HEK293 (cell line): Measurements from ENCODE around the gene GALNT15.

Source experiments
- CTCF ChIA-PET: fragments of 350-600 bp; formaldehyde crosslinking; extraction: SDS; loops from one replicate; lab custom pipeline; 2021; ENCODE audit warnings: antibody characterized with exemption; lab: Yijun Ruan, JAX
- POLR2A ChIA-PET: fragments of 300-600 bp; formaldehyde crosslinking; extraction: SDS; loops from one replicate; lab custom pipeline; 2020; ENCODE audit warnings: antibody characterized with exemption, inconsistent platforms; lab: Yijun Ruan, JAX
- H3K27ac ChIP-seq: fragments of 200-500 bp; sonication (Bioruptor generic); 2 replicates; pipeline ENCODE4 v1.5.1; 2014; ENCODE audit warnings: low read depth, low read length, control low read depth, inconsistent platforms; ENCODE audit errors: extremely low read depth
- H3K36me3 ChIP-seq, 2 experiments: fragments of 200-500 bp in 1 of 2; sonication (Bioruptor generic) in 1 of 2; 1 replicate in 1 of 2; 2 replicates in 1 of 2; pipeline ENCODE4 v1.5.1; 2014 to 2017; ENCODE audit warnings: inconsistent platforms in 2 of 2, low read length in 2 of 2; ENCODE audit not compliant: control insufficient read depth in 2 of 2, insufficient read depth in 1 of 2
- H3K4me1 ChIP-seq: fragments of 200-500 bp; sonication (Bioruptor generic); 2 replicates; pipeline ENCODE4 v1.5.1; 2014; ENCODE audit warnings: mild to moderate bottlenecking, low read length, inconsistent platforms; ENCODE audit not compliant: control insufficient read depth, insufficient read depth
- H3K4me3 ChIP-seq: 2 replicates; pipeline ENCODE4 v1.5.1; 2011; ENCODE audit warnings: low read depth, mild to moderate bottlenecking, control low read depth, low read length, moderate library complexity
- H3K9me3 ChIP-seq: fragments of 200-500 bp; sonication (Bioruptor generic); 2 replicates; pipeline ENCODE4 v1.5.1; 2014; ENCODE audit warnings: low read depth, low read length, inconsistent platforms; ENCODE audit not compliant: control insufficient read depth, insufficient read depth
- BCL11A ChIP-seq: fragments of 450-650 bp; formaldehyde crosslinking; IDR thresholded peaks from 2 replicates; pipeline ENCODE4 v1.5.1; 2016; ENCODE audit warnings: low read depth, missing biosample characterization, missing genetic modification characterization
- PRDM1 ChIP-seq: fragments of 450-650 bp; formaldehyde crosslinking; IDR thresholded peaks from 2 replicates; pipeline ENCODE4; 2016; ENCODE audit warnings: missing biosample characterization, missing genetic modification characterization
- YY2 ChIP-seq: fragments of 450-650 bp; formaldehyde crosslinking; IDR thresholded peaks from 2 replicates; pipeline ENCODE4 v1.5.1; 2016; ENCODE audit warnings: missing biosample characterization, missing genetic modification characterization
- ZBTB1 ChIP-seq: fragments of 450-650 bp; formaldehyde crosslinking; IDR thresholded peaks from 2 replicates; pipeline ENCODE4 v1.5.1; 2016; ENCODE audit warnings: missing biosample characterization, missing genetic modification characterization
- ZBTB21 ChIP-seq: fragments of 450-650 bp; formaldehyde crosslinking; IDR thresholded peaks from 2 replicates; pipeline ENCODE4 v1.5.1; 2017; ENCODE audit warnings: missing biosample characterization, missing genetic modification characterization
- ZBTB8A ChIP-seq: fragments of 450-650 bp; formaldehyde crosslinking; IDR thresholded peaks from 2 replicates; pipeline ENCODE4 v1.5.1; 2016; ENCODE audit warnings: missing biosample characterization, missing genetic modification characterization
- ZNF16 ChIP-seq: fragments of 450-650 bp; formaldehyde crosslinking; IDR thresholded peaks from 2 replicates; pipeline ENCODE4 v1.5.1; 2016; ENCODE audit warnings: low read depth, missing biosample characterization, missing genetic modification characterization
- ZNF18 ChIP-seq: fragments of 450-650 bp; formaldehyde crosslinking; IDR thresholded peaks from 2 replicates; pipeline ENCODE4 v1.5.1; 2016; ENCODE audit warnings: missing biosample characterization, missing genetic modification characterization
- ZNF211 ChIP-seq: fragments of 450-650 bp; formaldehyde crosslinking; IDR thresholded peaks from 2 replicates; pipeline ENCODE4 v1.5.1; 2016; ENCODE audit warnings: low read depth, missing biosample characterization, missing genetic modification characterization
- ZNF302 ChIP-seq: fragments of 450-650 bp; formaldehyde crosslinking; IDR thresholded peaks from 2 replicates; pipeline ENCODE4 v1.5.1; 2016; ENCODE audit warnings: missing biosample characterization, missing genetic modification characterization, low read depth
- ZNF311 ChIP-seq: fragments of 450-650 bp; formaldehyde crosslinking; IDR thresholded peaks from 2 replicates; pipeline ENCODE4 v1.5.1; 2017; ENCODE audit warnings: missing biosample characterization, missing genetic modification characterization, borderline replicate concordance
- ZNF350 ChIP-seq: fragments of 450-650 bp; formaldehyde crosslinking; IDR thresholded peaks from 2 replicates; pipeline ENCODE4 v1.5.0; 2017; ENCODE audit warnings: missing biosample characterization, mild to moderate bottlenecking, missing genetic modification characterization
- ZNF433 ChIP-seq: fragments of 450-650 bp; formaldehyde crosslinking; IDR thresholded peaks from 2 replicates; pipeline ENCODE4 v1.5.1; 2016; ENCODE audit warnings: missing biosample characterization, missing genetic modification characterization, low read depth
- ZNF510 ChIP-seq: fragments of 450-650 bp; formaldehyde crosslinking; IDR thresholded peaks from 2 replicates; pipeline ENCODE4 v1.5.1; 2018; ENCODE audit warnings: mild to moderate bottlenecking, missing genetic modification characterization, missing biosample characterization; ENCODE audit not compliant: insufficient replicate concordance
- ZNF544 ChIP-seq: fragments of 450-650 bp; formaldehyde crosslinking; IDR thresholded peaks from 2 replicates; pipeline ENCODE4 v1.5.0; 2017; ENCODE audit warnings: missing biosample characterization, missing genetic modification characterization
- ZNF548 ChIP-seq: fragments of 450-650 bp; formaldehyde crosslinking; IDR thresholded peaks from 2 replicates; pipeline ENCODE4 v1.5.1; 2016; ENCODE audit warnings: missing biosample characterization, missing genetic modification characterization
- ZNF623 ChIP-seq: fragments of 450-650 bp; formaldehyde crosslinking; IDR thresholded peaks from 2 replicates; pipeline ENCODE4 v1.5.1; 2016; ENCODE audit warnings: missing biosample characterization, missing genetic modification characterization
- ZNF677 ChIP-seq: fragments of 450-650 bp; IDR thresholded peaks from 2 replicates; pipeline ENCODE4 v1.5.0; 2018; ENCODE audit warnings: missing biosample characterization, mild to moderate bottlenecking, missing genetic modification characterization, moderate library complexity
- ZNF692 ChIP-seq: fragments of 450-650 bp; formaldehyde crosslinking; IDR thresholded peaks from 2 replicates; pipeline ENCODE4 v1.5.1; 2016; ENCODE audit warnings: missing biosample characterization, missing genetic modification characterization
- TF ChIP-seq, protein P1 (sequence below): fragments of 450-650 bp; formaldehyde crosslinking; IDR thresholded peaks from 2 replicates; pipeline ENCODE4 v1.5.1; 2016; ENCODE audit warnings: missing biosample characterization, missing genetic modification characterization
- TF ChIP-seq, protein P2 (sequence below): fragments of 450-650 bp; formaldehyde crosslinking; IDR thresholded peaks from 2 replicates; pipeline ENCODE4 v1.5.1; 2016; ENCODE audit warnings: missing biosample characterization, missing genetic modification characterization

GALNT15 gene

DNA sequence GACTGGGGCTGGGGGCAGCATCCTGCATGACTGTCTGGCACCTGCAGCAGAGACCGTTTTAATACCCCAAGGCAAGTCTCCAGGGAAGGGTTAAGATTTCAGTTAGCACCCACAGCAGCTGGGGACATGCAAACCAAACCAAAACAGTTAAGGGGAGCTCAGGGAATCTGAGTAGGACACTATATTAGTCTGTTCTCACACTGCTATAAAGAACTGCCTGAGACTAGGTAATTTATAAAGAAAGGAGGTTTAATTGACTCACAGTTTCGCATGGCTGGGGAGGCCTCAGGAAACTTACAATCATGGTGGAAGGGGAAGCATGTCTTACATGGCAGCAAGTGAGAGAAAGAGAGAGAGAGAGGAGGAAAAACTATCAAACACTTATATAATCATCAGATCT, 25.3 kb downstream of the GALNT15 start:
- ChIA-PET CTCF (interaction anchor here (1.3 kb wide), 1 partner anchor 21 kb away, joined by 3 read pairs; no protein-coding TSS in a partner anchor), POLR2A (no interaction called here)
- Histone ChIP-seq H3K36me3 (no peaks in the 10 kb centered on the region), H3K27ac (no peak overlapping the region), H3K4me1 (no peaks in the 10 kb centered on the region), H3K4me3 (no peak overlapping the region), H3K9me3 (no peaks in the 10 kb centered on the region)
- TF ChIP-seq ZNF211 (no peak), PRDM1 (tag by site-specific recombination) (no peak), ZNF548 (tag by site-specific recombination) (no peak)
- TF ChIP-seq, all 188 proteins: peak for 0

DNA sequence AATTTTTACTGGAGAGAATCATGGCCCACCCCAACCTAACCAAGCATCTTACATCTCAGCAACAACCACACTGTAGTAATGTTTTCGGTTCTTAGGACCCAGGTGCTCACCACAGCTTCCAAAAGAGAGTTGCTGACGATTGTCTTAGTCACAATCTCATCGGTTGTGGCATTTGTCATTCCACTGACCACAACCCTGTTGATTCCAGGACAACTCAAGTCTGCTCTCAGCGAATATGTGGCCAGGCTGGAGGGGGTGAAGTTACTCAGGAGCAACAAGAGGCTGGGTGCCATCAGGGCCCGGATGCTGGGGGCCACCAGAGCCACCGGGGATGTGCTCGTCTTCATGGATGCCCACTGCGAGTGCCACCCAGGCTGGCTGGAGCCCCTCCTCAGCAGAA, 25.9 kb downstream of the GALNT15 start:
- no peak overlapping the region for H3K27ac ChIP-seq
- no peaks in the 10 kb centered on the region for H3K9me3 ChIP-seq
- no peaks in the 10 kb centered on the region for H3K4me1 ChIP-seq
- no peaks in the 10 kb centered on the region for H3K36me3 ChIP-seq
- ChIA-PET CTCF (interaction anchor here (0.7 kb wide), 1 partner anchor 1140 kb away, joined by 3 read pairs; no protein-coding TSS in a partner anchor), POLR2A (no interaction called here)
- no peak overlapping the region for H3K4me3 ChIP-seq
- TF ChIP-seq ZNF677 (tag by site-specific recombination) (no peak), ZBTB21 (tag by site-specific recombination) (no peak), ZNF311 (tag by site-specific recombination) (no peak), ZBTB8A (tag by site-specific recombination) (no peak), ZNF18 (tag by site-specific recombination) (no peak), ZNF544 (no peak), ZBTB1 (tag by site-specific recombination) (no peak)
- TF ChIP-seq, protein P1, sequence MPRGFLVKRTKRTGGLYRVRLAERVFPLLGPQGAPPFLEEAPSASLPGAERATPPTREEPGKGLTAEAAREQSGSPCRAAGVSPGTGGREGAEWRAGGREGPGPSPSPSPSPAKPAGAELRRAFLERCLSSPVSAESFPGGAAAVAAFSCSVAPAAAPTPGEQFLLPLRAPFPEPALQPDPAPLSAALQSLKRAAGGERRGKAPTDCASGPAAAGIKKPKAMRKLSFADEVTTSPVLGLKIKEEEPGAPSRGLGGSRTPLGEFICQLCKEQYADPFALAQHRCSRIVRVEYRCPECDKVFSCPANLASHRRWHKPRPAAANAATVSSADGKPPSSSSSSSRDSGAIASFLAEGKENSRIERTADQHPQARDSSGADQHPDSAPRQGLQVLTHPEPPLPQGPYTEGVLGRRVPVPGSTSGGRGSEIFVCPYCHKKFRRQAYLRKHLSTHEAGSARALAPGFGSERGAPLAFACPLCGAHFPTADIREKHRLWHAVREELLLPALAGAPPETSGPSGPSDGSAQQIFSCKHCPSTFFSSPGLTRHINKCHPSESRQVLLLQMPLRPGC: no peak

- H3K4me3 ChIP-seq: no peak overlapping the region
- no peak overlapping the region for H3K27ac ChIP-seq
- ChIA-PET CTCF (interaction anchor here (0.7 to 0.8 kb wide), 2 partner anchors 13 to 347 kb away, joined by 3 to 4 read pairs; no protein-coding TSS in a partner anchor), POLR2A (no interaction called here)
- H3K36me3 ChIP-seq: no peaks in the 10 kb centered on the region
- H3K9me3 ChIP-seq: no peaks in the 10 kb centered on the region
- H3K4me1 ChIP-seq: 0 out of 2 replicates have a peak, but pooled peaks cover 2% of the 10 kb centered on the region
- TF ChIP-seq ZNF623 (tag by site-specific recombination): no peak
- no peak for TF ChIP-seq ZNF16
- TF ChIP-seq, protein P2, sequence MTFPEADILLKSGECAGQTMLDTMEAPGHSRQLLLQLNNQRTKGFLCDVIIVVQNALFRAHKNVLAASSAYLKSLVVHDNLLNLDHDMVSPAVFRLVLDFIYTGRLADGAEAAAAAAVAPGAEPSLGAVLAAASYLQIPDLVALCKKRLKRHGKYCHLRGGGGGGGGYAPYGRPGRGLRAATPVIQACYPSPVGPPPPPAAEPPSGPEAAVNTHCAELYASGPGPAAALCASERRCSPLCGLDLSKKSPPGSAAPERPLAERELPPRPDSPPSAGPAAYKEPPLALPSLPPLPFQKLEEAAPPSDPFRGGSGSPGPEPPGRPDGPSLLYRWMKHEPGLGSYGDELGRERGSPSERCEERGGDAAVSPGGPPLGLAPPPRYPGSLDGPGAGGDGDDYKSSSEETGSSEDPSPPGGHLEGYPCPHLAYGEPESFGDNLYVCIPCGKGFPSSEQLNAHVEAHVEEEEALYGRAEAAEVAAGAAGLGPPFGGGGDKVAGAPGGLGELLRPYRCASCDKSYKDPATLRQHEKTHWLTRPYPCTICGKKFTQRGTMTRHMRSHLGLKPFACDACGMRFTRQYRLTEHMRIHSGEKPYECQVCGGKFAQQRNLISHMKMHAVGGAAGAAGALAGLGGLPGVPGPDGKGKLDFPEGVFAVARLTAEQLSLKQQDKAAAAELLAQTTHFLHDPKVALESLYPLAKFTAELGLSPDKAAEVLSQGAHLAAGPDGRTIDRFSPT (tag by site-specific recombination): no peak
- TF ChIP-seq ZNF433 (tag by site-specific recombination): no peak
- no peak for TF ChIP-seq BCL11A (tag by site-specific recombination)
- TF ChIP-seq ZNF692 (tag by site-specific recombination): no peak
- no peak for TF ChIP-seq ZNF510 (tag by site-specific recombination)
- TF ChIP-seq ZNF302 (tag by site-specific recombination): no peak
- TF ChIP-seq ZNF350 (tag by site-specific recombination): no peak
- no peak for TF ChIP-seq YY2 (tag by site-specific recombination)
Measured at GRCh38 chr3:16203031-16203430, 28.6 kb downstream of the GALNT15 start.
